ENCODE results near the gene APOL1. TPM values are rescaled to one million over a fixed set of nuclear protein-coding genes. Genes with fewer than 3 reads are reported as not detected.

The APOL1 gene
- total RNA-seq, 2 donors from 2014 or later = 19.6 to 22.9 TPM

GRCh38 chr22:36220451-36220921, 32.4 kb upstream of the APOL1 start:
- H3K4me1 ChIP-seq (replicated peaks) = peaks cover 3% of the 10 kb centered on the region
- H3K9me3 ChIP-seq = no peaks in the 10 kb centered on the region
- H3K27ac ChIP-seq = peak overlapping the region; percentile 21 to 78
- intact Hi-C loops (cut with DNase I) = no loop called here
- TF ChIP-seq POLR2AphosphoS5 (IDR thresholded peaks at IDR 0.05) (peak; percentile 60), POLR2A (IDR thresholded peaks at IDR 0.05) (no peak), CTCF (IDR thresholded peaks at IDR 0.05) (peak in 1 of 4 experiments; percentile 8)
- no peaks in the 10 kb centered on the region for H3K36me3 ChIP-seq
- WGBS = 24% methylated on average over 9 of the region's 9 CpGs
- H3K4me3 ChIP-seq = peak overlapping the region; percentile 8 to 23
- DNase-seq (ENCODE audit: low spot score) = peak; percentile 61
- no peaks in the 10 kb centered on the region for H3K27me3 ChIP-seq (replicated peaks; ENCODE audit: insufficient read depth)

- DNase-seq (ENCODE audit: low spot score) = peak; percentile 73
- intact Hi-C loops (cut with DNase I) = no loop called here
- Histone ChIP-seq H3K9me3 (no peaks in the 10 kb centered on the region), H3K36me3 (no peaks in the 10 kb centered on the region), H3K27me3 (replicated peaks; ENCODE audit: insufficient read depth) (no peaks in the 10 kb centered on the region), H3K4me1 (replicated peaks) (peaks cover 3% of the 10 kb centered on the region), H3K4me3 (peak overlapping the region in 1 of 2 donors; percentile 23), H3K27ac (peak overlapping the region; percentile 21 to 78)
- WGBS = 11% methylated on average over 7 of the region's 7 CpGs
- TF ChIP-seq POLR2A (IDR thresholded peaks at IDR 0.05) = no peak
- peak; percentile 40 to 85 (median 84) for TF ChIP-seq CTCF (IDR thresholded peaks at IDR 0.05)
- TF ChIP-seq POLR2AphosphoS5 (IDR thresholded peaks at IDR 0.05) = peak; percentile 59
Observed at GRCh38 chr22:36221799-36222751, 30.9 kb upstream of the APOL1 start.

- H3K4me3 ChIP-seq = no peak overlapping the region
- H3K27ac ChIP-seq = no peak overlapping the region
- peaks cover 3% of the 10 kb centered on the region for H3K4me1 ChIP-seq (replicated peaks)
- intact Hi-C loops (cut with DNase I) = no loop called here
- no peaks in the 10 kb centered on the region for H3K9me3 ChIP-seq
- TF ChIP-seq POLR2A (IDR thresholded peaks at IDR 0.05) = no peak
- TF ChIP-seq CTCF (IDR thresholded peaks at IDR 0.05) = no peak
- no peak for TF ChIP-seq POLR2AphosphoS5 (IDR thresholded peaks at IDR 0.05)
- WGBS = 93% methylated on average over 9 of the region's 9 CpGs
- no peaks in the 10 kb centered on the region for H3K27me3 ChIP-seq (replicated peaks; ENCODE audit: insufficient read depth)
- peaks cover 0 to 6% of the 10 kb centered on the region in 2 donors for H3K36me3 ChIP-seq
- DNase-seq (ENCODE audit: low spot score) = no peak
Observed at GRCh38 chr22:36222887-36223450, 30.0 kb upstream of the APOL1 start.

GRCh38 chr22:36223504-36223903, 29.4 kb upstream of the APOL1 start:
- H3K4me1 ChIP-seq (replicated peaks) = peaks cover 3% of the 10 kb centered on the region
- H3K4me3 ChIP-seq = no peak overlapping the region
- intact Hi-C loops (cut with DNase I) = no loop called here
- no peaks in the 10 kb centered on the region for H3K9me3 ChIP-seq
- DNase-seq (ENCODE audit: low spot score) = no peak
- H3K27ac ChIP-seq = no peak overlapping the region
- no peaks in the 10 kb centered on the region for H3K27me3 ChIP-seq (replicated peaks; ENCODE audit: insufficient read depth)
- 88% methylated on average over 8 of the region's 8 CpGs for WGBS
- peaks cover 0 to 6% of the 10 kb centered on the region in 2 donors for H3K36me3 ChIP-seq
- no peak for TF ChIP-seq POLR2AphosphoS5 (IDR thresholded peaks at IDR 0.05)
- TF ChIP-seq POLR2A (IDR thresholded peaks at IDR 0.05) = no peak
- no peak for TF ChIP-seq CTCF (IDR thresholded peaks at IDR 0.05)

All from prostate gland (tissue), 2 donors.